OCI-LY7 (cell line): ENCODE data around the gene POGZ.

ENCODE experiments used
- CTCF ChIP-seq: fragments of 200-600 bp; sonication (generic); conservative IDR thresholded peaks from 2 replicates; pipeline ENCODE4 v1.5.1; 2014; ENCODE audit warnings: mild to moderate bottlenecking, antibody characterized with exemption, low read length, moderate library complexity, mixed read lengths
- EZH2phosphoT487 ChIP-seq: fragments of 200-600 bp; sonication (generic); IDR thresholded peaks from 2 replicates; pipeline ENCODE4 v1.6.1; 2018; ENCODE audit warnings: low read depth, borderline replicate concordance, mild to moderate bottlenecking, mixed run types, antibody characterized with exemption, low read length, moderate library complexity, mixed read lengths

GRCh38 chr1:151407304-151407703 is 52.0 kb downstream of the POGZ start:
- TF ChIP-seq CTCF: no peak
- no peak for TF ChIP-seq EZH2phosphoT487
